ENCODE data around the gene OSR1. TPM values are rescaled to one million over a fixed set of nuclear protein-coding genes. Genes with fewer than 3 reads are reported as not detected.
A peak's percentile ranks its signal among the peaks of the same experiment; 100 is the strongest.
"Not testable (repeated sequence)": the region's sequence is repeated elsewhere in the genome, so short reads cannot be mapped to it uniquely, and the experiment has no call there.

Gene OSR1
- total and polyA plus RNA-seq, 9 of the 15 experiments (the other 6 are each of a cell fraction or from before 2014, with no cell fraction given), result not detected

GRCh38 chr2:19306065-19306464 lies 52.4 kb downstream of the OSR1 start:
- H3K27ac ChIP-seq (ENCODE audit: extremely low read depth, low read depth, low read length); FAIRE-seq; H3K4me1 ChIP-seq (replicated peaks in 1 of 2; ENCODE audit: control insufficient read depth in 2 of 2, insufficient read depth in 2 of 2, low read length in 2 of 2); ATAC-seq; CTCF ChIA-PET (ENCODE audit: low intra/inter-chr PET ratio); H3K79me2 ChIP-seq (ENCODE audit: control insufficient read depth, insufficient read depth, low read length); in situ Hi-C loops (cut with MboI); H3K4me2 ChIP-seq (ENCODE audit: insufficient read depth, low read length); H3K9me3 ChIP-seq (replicated peaks; ENCODE audit: control insufficient read depth, insufficient read depth, low read depth, low read length); H4K20me1 ChIP-seq (replicated peaks; ENCODE audit: control insufficient read depth, insufficient read depth, low read length); H3K27me3 ChIP-seq (ENCODE audit: control insufficient read depth in 2 of 2, insufficient read depth in 2 of 2, low read length in 2 of 2); H3K9me1 ChIP-seq (ENCODE audit: control insufficient read depth, insufficient read depth, low read length); intact Hi-C loops (cut with micrococcal nuclease); H3K9ac ChIP-seq (ENCODE audit: insufficient read depth in 1 of 2, low read depth in 2 of 2, low read length in 2 of 2); H3K36me3 ChIP-seq (ENCODE audit: control insufficient read depth, insufficient read depth, low read length); DNase-seq (ENCODE audit: extremely low read depth in 1 of 4, low spot score in 3 of 4): not testable (repeated sequence)
- POLR2A ChIA-PET, result interaction anchor here (1.1 kb wide), 2 partner anchors 11 to 13 kb away, joined by 3 to 4 read pairs; no protein-coding TSS in a partner anchor
- Histone ChIP-seq H2AFZ (ENCODE audit: low read depth, low read length) (peak overlapping the region; percentile 80; the same call in 1 of the 2 replicates), H3K4me3 (peak overlapping the region; percentile 13; the same call in 1 of the 2 replicates)
- TF ChIP-seq PHF8 (IDR thresholded peaks at IDR 0.05; ENCODE audit: borderline replicate concordance, low read length) (peak; percentile 11; the same call in 1 of the 2 replicates), FOXA3 (CRISPR knock-in tag; conservative IDR thresholded peaks at IDR 0.05 in 1 of 2, IDR thresholded peaks at IDR 0.05 in 1 of 2) (peak in 1 of 2 experiments; percentile 84; a peak in 2 of 4 replicates)
- WGBS (ENCODE audit: insufficient coverage, low coverage, missing lambda C conversion rate), result under 1% methylated on average over 16 of the region's 18 CpGs
- TSS peak; percentile 80 for BruUV-seq (replicated peaks)

- H3K4me2 ChIP-seq (ENCODE audit: insufficient read depth, low read length), result peak overlapping the region; percentile 43
- CTCF ChIA-PET (ENCODE audit: low intra/inter-chr PET ratio); H3K4me1 ChIP-seq (replicated peaks in 1 of 2; ENCODE audit: control insufficient read depth in 2 of 2, insufficient read depth in 2 of 2, low read length in 2 of 2); H3K9ac ChIP-seq (ENCODE audit: insufficient read depth in 1 of 2, low read depth in 2 of 2, low read length in 2 of 2); intact Hi-C loops (cut with micrococcal nuclease); H3K27ac ChIP-seq (ENCODE audit: extremely low read depth, low read depth, low read length); H3K9me1 ChIP-seq (ENCODE audit: control insufficient read depth, insufficient read depth, low read length); FAIRE-seq; H3K9me3 ChIP-seq (replicated peaks; ENCODE audit: control insufficient read depth, insufficient read depth, low read depth, low read length); H4K20me1 ChIP-seq (replicated peaks; ENCODE audit: control insufficient read depth, insufficient read depth, low read length); BruUV-seq (replicated peaks); H3K27me3 ChIP-seq (ENCODE audit: control insufficient read depth in 2 of 2, insufficient read depth in 2 of 2, low read length in 2 of 2); H3K79me2 ChIP-seq (ENCODE audit: control insufficient read depth, insufficient read depth, low read length); H3K36me3 ChIP-seq (ENCODE audit: control insufficient read depth, insufficient read depth, low read length); in situ Hi-C loops (cut with MboI); TF ChIP-seq ATF1 (CRISPR knock-in tag; IDR thresholded peaks at IDR 0.05): not testable (repeated sequence)
- WGBS (ENCODE audit: insufficient coverage, low coverage, missing lambda C conversion rate), result 3% methylated on average over 6 of the region's 15 CpGs
- DNase-seq (ENCODE audit: extremely low read depth in 1 of 4, low spot score in 3 of 4) (peak in 2 of 4 experiments; percentile 12 to 41), ATAC-seq (peak; percentile 93)
- H2AFZ ChIP-seq (ENCODE audit: low read depth, low read length), result peak overlapping the region; percentile 80
- POLR2A ChIA-PET, result interaction anchor here (1.1 kb wide), 2 partner anchors 11 to 14 kb away, joined by 3 to 4 read pairs; no protein-coding TSS in a partner anchor
- H3K4me3 ChIP-seq, result peak overlapping the region; percentile 13; the same call in 1 of the 2 replicates
- TF ChIP-seq POLR2A (conservative IDR thresholded peaks at IDR 0.05) (peak; percentile 47; the same call in 1 of the 2 replicates), NRF1 (conservative IDR thresholded peaks at IDR 0.05 in 1 of 2, IDR thresholded peaks at IDR 0.05 in 1 of 2) (peak; percentile 21 to 41; a peak in 1 of 4 replicates), ATF7 (IDR thresholded peaks at IDR 0.05) (0 out of 2 replicates have a peak, but pooled peaks have one; percentile 16), L3MBTL2 (IDR thresholded peaks at IDR 0.05) (0 out of 2 replicates have a peak, but pooled peaks have one; percentile 41), NFRKB (IDR thresholded peaks at IDR 0.05; ENCODE audit: low read depth) (0 out of 2 replicates have a peak, but pooled peaks have one; percentile 55), ATF1 (tag; IDR thresholded peaks at IDR 0.05) (peak; percentile 36), PHF20 (IDR thresholded peaks at IDR 0.05; ENCODE audit: partially characterized antibody) (peak; percentile 36), PHF8 (IDR thresholded peaks at IDR 0.05; ENCODE audit: borderline replicate concordance, low read length) (peak; percentile 14; the same call in 1 of the 2 replicates)
These were observed 52.9 kb downstream of the OSR1 start for GRCh38 chr2:19305400-19306055.
